Osteocyte (in vitro differentiated cells): Measurements from ENCODE around the gene CALML3. TPM values are rescaled to one million over a fixed set of nuclear protein-coding genes. Genes with fewer than 3 reads are reported as not detected.
"Not testable (repeated sequence)": the region's sequence is repeated elsewhere in the genome, so short reads cannot be mapped to it uniquely, and the experiment has no call there.

Source experiments
- DNase-seq: peaks from one replicate; pipeline ENCODE4 v3.0.0; 2021; ENCODE audit warnings: mixed read lengths; ENCODE audit not compliant: unreplicated experiment; ENCODE audit errors: extremely low spot score
- H3K27ac Mint-ChIP-seq: one replicate; pipeline ENCODE4 v1.8.0; 2021; ENCODE audit warnings: mild to moderate bottlenecking, mixed read lengths; ENCODE audit not compliant: unreplicated experiment
- H3K27me3 Mint-ChIP-seq: one replicate; pipeline ENCODE4 v1.8.0; 2021; ENCODE audit warnings: mixed read lengths; ENCODE audit not compliant: unreplicated experiment
- H3K36me3 Mint-ChIP-seq: one replicate; pipeline ENCODE4 v1.8.0; 2021; ENCODE audit warnings: mixed read lengths; ENCODE audit not compliant: unreplicated experiment
- H3K4me1 Mint-ChIP-seq: one replicate; pipeline ENCODE4 v1.8.0; 2021; ENCODE audit warnings: mixed read lengths; ENCODE audit not compliant: unreplicated experiment
- H3K4me3 Mint-ChIP-seq: one replicate; pipeline ENCODE4 v1.8.0; 2021; ENCODE audit warnings: mild to moderate bottlenecking, moderate library complexity, mixed read lengths; ENCODE audit not compliant: unreplicated experiment
- H3K9me3 Mint-ChIP-seq: one replicate; pipeline ENCODE4 v1.8.0; 2021; ENCODE audit warnings: mixed read lengths; ENCODE audit not compliant: unreplicated experiment
- CTCF ChIP-seq: fragments of 200-600 bp; sonication (generic); IDR thresholded peaks from 2 replicates; pipeline ENCODE4 v1.5.0; 2021; ENCODE audit warnings: antibody characterized with exemption, mild to moderate bottlenecking, moderate library complexity
- long read RNA-seq: library from polyadenylated mRNA; unstranded; transcript quantifications from one replicate; pipeline ENCODE4 v2.0.0, GENCODE V29; 2021
- total RNA-seq: library from RNA; stranded (reverse); gene quantifications from 2 replicates; pipeline ENCODE4 v1.2.1, GENCODE V29; 2021

Gene CALML3
- total RNA-seq: not detected in 2 replicates
- long read RNA-seq: 0 reads

- H3K36me3 Mint-ChIP-seq: no peaks in the 10 kb centered on the region
- H3K4me3 Mint-ChIP-seq: no peak within 1 kb of the TSS
- H3K9me3 Mint-ChIP-seq: no peaks in the 10 kb centered on the region
- no peak within 1 kb of the TSS for H3K27ac Mint-ChIP-seq
- no peak for TF ChIP-seq CTCF
- no peaks in the 10 kb centered on the region for H3K4me1 Mint-ChIP-seq
- peaks cover 3% of the 10 kb centered on the region for H3K27me3 Mint-ChIP-seq
- DNase-seq: no peak
Measured at GRCh38 chr10:5524641-5525560, at the start of gene CALML3. Gene CALML3, plus strand, starts transcription at chr10:5524961. Its CDS starts 125 bp downstream, at chr10:5525086.

GRCh38 chr10:5475088-5475487, 49.7 kb upstream of the CALML3 start:
- H3K9me3 Mint-ChIP-seq, H3K27me3 Mint-ChIP-seq, DNase-seq, H3K4me3 Mint-ChIP-seq, H3K4me1 Mint-ChIP-seq, H3K36me3 Mint-ChIP-seq, H3K27ac Mint-ChIP-seq: not testable (repeated sequence)

- H3K27me3 Mint-ChIP-seq, H3K9me3 Mint-ChIP-seq, H3K27ac Mint-ChIP-seq, H3K4me3 Mint-ChIP-seq, DNase-seq, H3K36me3 Mint-ChIP-seq, H3K4me1 Mint-ChIP-seq: not testable (repeated sequence)
Measured at GRCh38 chr10:5475974-5476807, 48.6 kb upstream of the CALML3 start.

- Mint-ChIP-seq H3K27ac (no peak overlapping the region), H3K27me3 (no peaks in the 10 kb centered on the region), H3K4me1 (no peaks in the 10 kb centered on the region), H3K4me3 (no peak overlapping the region), H3K9me3 (no peaks in the 10 kb centered on the region), H3K36me3 (no peaks in the 10 kb centered on the region)
- no peak for DNase-seq
- no peak for TF ChIP-seq CTCF
Measured at GRCh38 chr10:5476918-5477525, 47.7 kb upstream of the CALML3 start.

GRCh38 chr10:5477948-5478693, 46.6 kb upstream of the CALML3 start:
- Mint-ChIP-seq H3K4me1 (no peaks in the 10 kb centered on the region), H3K36me3 (no peaks in the 10 kb centered on the region), H3K27me3 (no peaks in the 10 kb centered on the region), H3K27ac (no peak overlapping the region), H3K9me3 (no peaks in the 10 kb centered on the region), H3K4me3 (no peak overlapping the region)
- peak; percentile 42 for DNase-seq
- no peak for TF ChIP-seq CTCF
